GM13977 (cell line): Measurements from ENCODE around the gene NCAM1.

Experiments used
- DNase-seq: peaks from one replicate; pipeline ENCODE4 v3.0.0; 2012; ENCODE audit warnings: low spot score
- in situ Hi-C: fragments of 300-500 bp; cut with MboI; formaldehyde crosslinking; loops from one replicate; pipeline ENCODE4 v1.12.0; 2022; ENCODE audit warnings: low sequenced_read_pairs, low pct_unique_long_range_greater_than_20kb, mixed read lengths, inconsistent platforms; ENCODE audit not compliant: unreplicated experiment
- TF ChIP-seq, protein P1 (sequence below): IDR thresholded peaks from 2 replicates; pipeline ENCODE4 v1.5.1; 2012; ENCODE audit warnings: mild to moderate bottlenecking, control low read depth; ENCODE audit not compliant: insufficient read depth; ENCODE audit errors: extremely low read depth, missing control alignments

NCAM1 gene

DNA sequence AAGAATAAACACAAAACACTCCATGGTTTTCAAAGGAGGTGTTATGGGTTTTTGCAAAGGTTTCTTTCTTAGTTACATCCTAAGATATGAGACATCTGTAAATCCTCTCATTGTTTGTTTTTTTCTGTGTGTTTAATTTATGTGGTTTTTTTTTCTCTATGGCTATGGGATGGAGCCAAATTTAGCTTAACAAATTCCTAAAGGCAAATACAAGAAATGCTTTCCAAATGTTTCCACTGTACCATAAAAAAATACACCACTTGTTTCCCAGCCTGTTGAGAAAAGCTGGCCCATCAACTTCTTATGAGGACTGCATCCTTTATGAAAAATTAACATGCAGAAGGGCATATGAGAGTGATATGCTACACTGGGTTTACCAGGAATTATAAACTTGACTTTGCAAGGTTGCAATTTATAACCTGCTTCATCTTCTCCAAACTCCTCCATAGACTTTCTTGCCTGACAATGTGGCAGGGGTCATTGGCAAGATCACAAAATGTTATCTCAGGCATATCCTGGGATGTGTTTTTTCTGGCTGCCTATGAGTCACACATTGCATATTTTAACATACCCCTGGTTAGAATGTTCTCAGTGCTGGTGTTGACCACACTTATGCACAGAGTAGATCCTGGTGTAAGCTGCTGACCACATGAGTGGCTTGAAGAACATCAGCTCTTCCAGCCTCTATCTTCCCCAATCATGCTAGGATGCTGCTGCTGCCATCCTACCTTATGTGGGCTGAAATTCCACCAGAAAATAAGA lies 215.6 kb downstream of the NCAM1 start:
- TF ChIP-seq, protein P1, sequence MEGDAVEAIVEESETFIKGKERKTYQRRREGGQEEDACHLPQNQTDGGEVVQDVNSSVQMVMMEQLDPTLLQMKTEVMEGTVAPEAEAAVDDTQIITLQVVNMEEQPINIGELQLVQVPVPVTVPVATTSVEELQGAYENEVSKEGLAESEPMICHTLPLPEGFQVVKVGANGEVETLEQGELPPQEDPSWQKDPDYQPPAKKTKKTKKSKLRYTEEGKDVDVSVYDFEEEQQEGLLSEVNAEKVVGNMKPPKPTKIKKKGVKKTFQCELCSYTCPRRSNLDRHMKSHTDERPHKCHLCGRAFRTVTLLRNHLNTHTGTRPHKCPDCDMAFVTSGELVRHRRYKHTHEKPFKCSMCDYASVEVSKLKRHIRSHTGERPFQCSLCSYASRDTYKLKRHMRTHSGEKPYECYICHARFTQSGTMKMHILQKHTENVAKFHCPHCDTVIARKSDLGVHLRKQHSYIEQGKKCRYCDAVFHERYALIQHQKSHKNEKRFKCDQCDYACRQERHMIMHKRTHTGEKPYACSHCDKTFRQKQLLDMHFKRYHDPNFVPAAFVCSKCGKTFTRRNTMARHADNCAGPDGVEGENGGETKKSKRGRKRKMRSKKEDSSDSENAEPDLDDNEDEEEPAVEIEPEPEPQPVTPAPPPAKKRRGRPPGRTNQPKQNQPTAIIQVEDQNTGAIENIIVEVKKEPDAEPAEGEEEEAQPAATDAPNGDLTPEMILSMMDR = no peak
- no peak for DNase-seq
- in situ Hi-C loops = no loop called here

DNA sequence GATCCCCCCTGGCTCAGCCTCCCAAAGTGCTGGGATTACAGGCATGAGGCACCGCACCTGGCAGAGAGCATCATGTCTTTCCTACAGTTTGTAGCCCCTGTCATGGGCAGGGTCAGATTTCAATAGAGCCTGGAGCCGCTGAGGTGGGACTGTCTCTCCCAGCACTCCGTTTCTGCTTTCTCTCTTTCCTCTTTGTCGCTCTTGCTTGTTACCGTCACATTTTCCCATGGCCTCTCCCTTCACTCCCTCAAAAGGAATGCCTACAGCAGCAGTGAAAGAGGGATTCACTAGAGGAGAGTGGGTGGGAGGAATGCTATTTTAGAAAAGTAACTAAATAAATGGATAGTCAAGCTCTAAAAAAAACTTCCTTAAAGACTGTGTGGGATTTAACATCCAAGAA lies 216.5 kb downstream of the NCAM1 start:
- TF ChIP-seq, protein P1 = no peak
- in situ Hi-C loops = no loop called here
- DNase-seq = no peak

DNA sequence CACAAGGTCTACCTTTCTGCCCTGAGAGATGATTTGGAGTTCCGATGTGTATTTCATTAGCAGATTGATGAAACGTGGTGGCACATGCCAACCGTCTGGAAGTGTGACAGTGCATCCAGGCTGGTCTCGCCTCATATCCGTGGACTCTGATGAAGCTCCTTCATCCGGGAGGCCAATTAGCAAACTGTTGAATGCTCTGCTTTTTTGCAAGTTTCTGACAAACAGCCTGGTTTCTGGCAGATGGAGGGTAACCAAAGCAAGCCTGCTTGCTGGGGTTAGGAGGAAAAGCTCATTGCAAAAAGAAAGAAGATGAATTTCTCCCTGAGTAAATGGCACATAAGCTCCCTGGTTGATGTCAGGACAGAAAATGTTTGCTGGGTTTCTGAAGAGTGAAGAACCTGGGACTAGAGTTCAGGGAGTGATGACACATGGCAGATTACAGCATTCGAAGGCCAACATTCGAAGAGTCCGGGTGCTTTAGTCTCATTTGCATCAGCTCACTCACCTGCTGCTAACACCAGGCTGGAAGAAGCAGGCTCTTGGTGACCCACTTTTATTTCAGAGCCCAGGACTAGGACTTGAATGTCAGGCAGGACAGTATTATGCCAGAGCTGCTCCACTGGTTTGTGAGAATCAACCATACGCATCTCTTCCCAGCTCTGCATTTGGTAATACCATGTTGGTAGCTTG lies 217.3 kb downstream of the NCAM1 start:
- no peak for DNase-seq
- in situ Hi-C loops = no loop called here
- TF ChIP-seq, protein P1 = no peak

DNA sequence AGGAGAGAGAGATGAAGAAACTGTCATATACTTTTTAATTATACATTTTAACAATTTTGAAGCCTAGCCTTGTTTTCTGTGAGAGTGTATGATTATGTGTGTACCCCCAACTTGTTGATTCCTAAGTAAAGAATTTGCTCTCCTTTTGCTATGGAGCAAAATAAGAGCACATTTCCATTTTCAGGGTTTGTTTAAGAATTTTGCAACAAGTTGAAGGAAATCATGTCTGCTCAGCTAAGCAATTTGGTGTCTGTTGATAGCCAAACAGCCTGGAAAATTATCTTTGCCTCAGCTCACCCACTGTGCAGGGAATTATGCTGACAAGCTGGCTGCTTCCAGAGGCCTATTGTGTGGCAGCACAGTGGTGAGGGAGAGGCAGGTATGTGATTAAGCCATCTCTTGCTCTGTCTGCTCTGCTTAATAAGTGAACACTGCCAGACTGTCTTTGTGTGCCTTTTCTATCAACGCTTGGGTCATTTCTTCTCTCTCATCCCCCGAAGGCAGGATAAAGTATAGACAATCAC lies 218.0 kb downstream of the NCAM1 start:
- in situ Hi-C loops = no loop called here
- DNase-seq = no peak
- TF ChIP-seq, protein P1 = no peak

DNA sequence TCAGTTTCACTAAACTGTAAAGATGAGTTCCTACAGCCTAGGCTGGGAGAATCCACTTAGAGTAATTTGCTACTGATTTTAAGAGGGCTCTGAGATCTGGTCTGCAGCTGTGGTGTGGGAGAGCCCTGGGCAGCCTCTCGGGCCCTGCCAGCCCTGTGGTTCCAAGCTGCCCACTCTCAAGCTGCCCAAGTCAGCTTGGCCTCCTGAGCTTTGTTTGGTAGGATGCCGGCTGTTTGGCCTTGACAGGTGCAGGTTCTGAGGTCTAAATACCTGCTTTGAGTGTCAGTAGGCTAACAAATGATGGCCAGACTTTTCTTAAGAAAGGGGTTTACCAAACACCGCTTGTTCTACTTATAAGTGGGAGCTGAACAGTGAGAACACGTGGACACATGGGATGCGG lies 219.9 kb downstream of the NCAM1 start:
- TF ChIP-seq, protein P1 = no peak
- DNase-seq = no peak
- in situ Hi-C loops = no loop called here

DNA sequence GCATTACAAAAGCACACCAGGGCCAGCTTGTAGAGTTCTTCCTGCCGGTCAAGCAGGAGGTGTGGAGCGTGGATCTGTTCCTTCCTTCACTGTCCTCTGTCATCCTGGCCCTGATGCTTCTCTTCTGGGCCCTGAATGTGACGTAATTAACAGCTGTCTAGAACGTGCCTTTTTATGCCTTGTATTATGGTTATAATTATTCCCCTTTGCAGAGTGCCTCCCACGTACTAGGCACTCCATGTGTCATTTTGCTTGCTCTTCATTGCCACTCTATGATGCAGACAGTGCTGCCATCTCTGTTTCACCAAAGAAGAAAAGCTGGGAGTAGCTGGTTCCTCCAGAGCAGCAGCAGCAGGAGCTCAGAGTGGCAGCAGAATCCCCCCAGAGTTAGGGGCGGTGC lies 221.1 kb downstream of the NCAM1 start:
- in situ Hi-C loops = no loop called here
- TF ChIP-seq, protein P1 = no peak

More for the DNA sequence above, 221.1 kb downstream of the NCAM1 start:
- DNase-seq = no peak
